HepG2 (cell line): Measurements from ENCODE around the gene SPESP1. TPM values are rescaled to one million over a fixed set of nuclear protein-coding genes. Genes with fewer than 3 reads are reported as not detected.

Experiments used
- ATAC-seq: fragments of 200-7000 bp; cut with Tn5 transposase; 3 replicates; pipeline ENCODE4 v1.9.1; 2020; ENCODE audit warnings: mild to moderate bottlenecking, moderate library complexity
- BruUV-seq: library from RNA; stranded (reverse); fragments of 400-500 nt; replicated peaks from 2 replicates; lab custom pipeline; 2021; lab: Mats Ljungman, UMichigan
- CTCF ChIA-PET: fragments of 300-600 bp; formaldehyde crosslinking; extraction: SDS; loops from one replicate; lab custom pipeline; 2021; ENCODE audit warnings: low total read pairs, inconsistent platforms, low intra/inter-chr PET ratio; lab: Yijun Ruan, JAX
- POLR2A ChIA-PET: fragments of 350-600 bp; sonication (Branson Sonifier 250); formaldehyde crosslinking; loops from one replicate; lab custom pipeline; 2020; ENCODE audit warnings: antibody characterized with exemption, inconsistent platforms; lab: Yijun Ruan, JAX
- DNase-seq: peaks from one replicate; pipeline ENCODE4 v3.0.0-alpha.2; 2015; ENCODE audit warnings: low spot score
- FAIRE-seq: peaks from 3 replicates; lab custom pipeline; 2011; peaks lifted over from hg19 to GRCh38; lab: Jason Lieb, UNC
- H2AFZ ChIP-seq: one replicate; pipeline ENCODE4 v1.6.1; 2011; ENCODE audit warnings: low read length, inconsistent platforms
- H3K27ac ChIP-seq: fragments of 300-600 bp; 3 replicates; pipeline ENCODE4 v1.8.0; 2011; ENCODE audit warnings: mixed run types, mild to moderate bottlenecking, mixed read lengths, low read length, inconsistent platforms; ENCODE audit not compliant: insufficient read depth; ENCODE audit errors: extremely low read length
- H3K27me3 ChIP-seq, 2 experiments: fragments of 200-600 bp in 1 of 2; 2 replicates in 1 of 2; 3 replicates in 1 of 2; pipeline versions ENCODE4 v1.6.0 to v1.8.0; 2011; ENCODE audit warnings: low read length in 2 of 2, mild to moderate bottlenecking in 2 of 2, moderate library complexity in 2 of 2, inconsistent platforms in 1 of 2; ENCODE audit not compliant: insufficient read depth in 2 of 2, control insufficient read depth in 1 of 2
- H3K36me3 ChIP-seq, 2 experiments: fragments of 200-600 bp in 1 of 2; replicated peaks in 1 of 2; 2 replicates in 1 of 2; 3 replicates in 1 of 2; pipeline versions ENCODE4 v1.5.1 to v1.8.0; 2011; ENCODE audit warnings: low read length in 2 of 2, inconsistent platforms in 1 of 2; ENCODE audit not compliant: insufficient read depth in 2 of 2, control insufficient read depth in 1 of 2
- H3K4me1 ChIP-seq: 2 replicates; pipeline ENCODE4 v1.5.1; 2012; ENCODE audit warnings: low read length, inconsistent platforms; ENCODE audit not compliant: insufficient read depth
- H3K4me2 ChIP-seq: 2 replicates; pipeline ENCODE4 v1.6.0; 2011; ENCODE audit warnings: low read depth, low read length, inconsistent platforms
- H3K4me3 ChIP-seq, 3 experiments: fragments of 200-600 bp in 1 of 3; sonication (generic), shearing (Covaris generic) in 1 of 3; replicated peaks in 1 of 3; 2 replicates each; pipeline ENCODE4 v1.5.1; 2011 to 2016; ENCODE audit warnings: low read length in 3 of 3, inconsistent platforms in 2 of 3, low read depth in 2 of 3, mild to moderate bottlenecking in 2 of 3, control low read depth in 1 of 3, mixed read lengths in 1 of 3; ENCODE audit not compliant: insufficient read depth in 1 of 3
- H3K79me2 ChIP-seq: one replicate; pipeline ENCODE4 v1.6.1; 2011; ENCODE audit warnings: low read length, inconsistent platforms; ENCODE audit not compliant: insufficient read depth
- H3K9ac ChIP-seq: 2 replicates; pipeline ENCODE4 v1.6.0; 2011; ENCODE audit warnings: mild to moderate bottlenecking, low read depth, low read length, inconsistent platforms; ENCODE audit not compliant: insufficient read depth
- H3K9me3 ChIP-seq: 2 replicates; pipeline ENCODE4 v1.5.1; 2012; ENCODE audit warnings: mild to moderate bottlenecking, low read length
- H4K20me1 ChIP-seq: 2 replicates; pipeline ENCODE4 v1.6.0; 2011; ENCODE audit warnings: inconsistent platforms, mild to moderate bottlenecking, low read length, moderate library complexity; ENCODE audit not compliant: insufficient read depth
- CAMTA2 ChIP-seq: sonication (generic); formaldehyde crosslinking; IDR thresholded peaks from 2 replicates; pipeline ENCODE4 v1.4.0; 2020; ENCODE audit warnings: mild to moderate bottlenecking, missing genetic modification reagents, borderline replicate concordance
- CENPT ChIP-seq: sonication (generic); formaldehyde crosslinking; IDR thresholded peaks from 2 replicates; pipeline ENCODE4 v1.8.0; 2022; ENCODE audit warnings: low read depth, mild to moderate bottlenecking, moderate library complexity, missing genetic modification reagents
- HDAC6 ChIP-seq: fragments of 200-600 bp; sonication (generic); IDR thresholded peaks from 2 replicates; pipeline ENCODE4 v1.7.0; 2017; ENCODE audit warnings: mild to moderate bottlenecking, antibody characterized with exemption, low read length, low read depth
- KLF9 ChIP-seq: IDR thresholded peaks from 2 replicates; pipeline ENCODE4 v1.6.1; 2016; ENCODE audit warnings: low read depth
- STAG1 ChIP-seq: sonication (generic); formaldehyde crosslinking; IDR thresholded peaks from 2 replicates; pipeline ENCODE4 v1.4.0; 2020; ENCODE audit warnings: missing genetic modification reagents
- ZNF101 ChIP-seq: sonication (generic); formaldehyde crosslinking; IDR thresholded peaks from 2 replicates; pipeline ENCODE4 v1.4.0; 2020; ENCODE audit warnings: mild to moderate bottlenecking, low read depth, missing genetic modification reagents, borderline replicate concordance
- ZNF468 ChIP-seq: sonication (generic); formaldehyde crosslinking; IDR thresholded peaks from 2 replicates; pipeline ENCODE4 v1.8.0; 2022; ENCODE audit warnings: mild to moderate bottlenecking, moderate library complexity, missing genetic modification reagents
- WGBS: methylation state at CpG from one replicate; pipeline ENCODE4 v1.1.6; 2017; ENCODE audit warnings: low lambda C conversion rate; 5-methylcytosine and 5-hydroxymethylcytosine counted together
- in situ Hi-C: cut with HindIII; loops from 2 replicates; pipeline ENCODE4 v1.10.0; 2017; ENCODE audit warnings: low pct_unique_long_range_greater_than_20kb; ENCODE audit not compliant: extremely low pct_ligation_motif_present
- intact Hi-C: fragments of 100-400 bp; cut with micrococcal nuclease; formaldehyde crosslinking; loops from one replicate; pipeline ENCODE4 v1.10.0; 2022; ENCODE audit not compliant: unreplicated experiment
- polyA plus RNA-seq, 8 experiments: library from polyadenylated mRNA; depleted of rRNA in 3 of 8; stranded (reverse) in 7 of 8; unstranded in 1 of 8; fragments of >200 nt; fragmentation: Illumina TruSeq in 4 of 8; extraction: Trizol in 4 of 8; gene quantifications; 2 replicates each; pipeline versions ENCODE4 v1.2.1 to v1.2.3, GENCODE V29; 2011 to 2016; ENCODE audit warnings: low read depth in 4 of 8, missing spikeins in 1 of 8, mixed read lengths in 1 of 8; ENCODE audit not compliant: insufficient read depth in 1 of 8
- total RNA-seq, 5 experiments: library from RNA; depleted of rRNA; stranded (reverse); fragments of >200 nt; fragmentation: Illumina TruSeq; extraction: Trizol; gene quantifications; 2 replicates each; pipeline ENCODE4 v1.2.3, GENCODE V29; 2016; ENCODE audit warnings: low read depth in 1 of 5
- TF ChIP-seq, protein P1 (sequence below): IDR thresholded peaks from 2 replicates; pipeline ENCODE4 v1.6.1; 2016; ENCODE audit warnings: missing compliant biosample characterization, missing genetic modification reagents, borderline replicate concordance
- TF ChIP-seq, protein P2 (sequence below): sonication (generic); formaldehyde crosslinking; IDR thresholded peaks from 2 replicates; pipeline ENCODE4 v1.4.0; 2020; ENCODE audit warnings: missing genetic modification reagents, borderline replicate concordance
- TF ChIP-seq, protein P3 (sequence below): sonication (generic); formaldehyde crosslinking; IDR thresholded peaks from 2 replicates; pipeline ENCODE4 v1.8.0; 2023; ENCODE audit warnings: mild to moderate bottlenecking, missing genetic modification reagents
- TF ChIP-seq, protein P4 (sequence below): sonication (generic); formaldehyde crosslinking; IDR thresholded peaks from 2 replicates; pipeline ENCODE4 v1.4.0; 2020; ENCODE audit warnings: missing genetic modification reagents, mild to moderate bottlenecking, borderline replicate concordance
- TF ChIP-seq, protein P5 (sequence below): sonication (generic); formaldehyde crosslinking; IDR thresholded peaks from 2 replicates; pipeline ENCODE4 v1.4.0; 2020; ENCODE audit warnings: missing genetic modification reagents, borderline replicate concordance
- TF ChIP-seq, protein P6 (sequence below): sonication (generic); formaldehyde crosslinking; IDR thresholded peaks from 2 replicates; pipeline ENCODE4 v1.4.0; 2020; ENCODE audit warnings: missing genetic modification reagents

SPESP1 gene
- total and polyA plus RNA-seq, 2 of the 13 experiments (the other 11 are each of a cell fraction or from before 2014, with no cell fraction given): not detected

DNA sequence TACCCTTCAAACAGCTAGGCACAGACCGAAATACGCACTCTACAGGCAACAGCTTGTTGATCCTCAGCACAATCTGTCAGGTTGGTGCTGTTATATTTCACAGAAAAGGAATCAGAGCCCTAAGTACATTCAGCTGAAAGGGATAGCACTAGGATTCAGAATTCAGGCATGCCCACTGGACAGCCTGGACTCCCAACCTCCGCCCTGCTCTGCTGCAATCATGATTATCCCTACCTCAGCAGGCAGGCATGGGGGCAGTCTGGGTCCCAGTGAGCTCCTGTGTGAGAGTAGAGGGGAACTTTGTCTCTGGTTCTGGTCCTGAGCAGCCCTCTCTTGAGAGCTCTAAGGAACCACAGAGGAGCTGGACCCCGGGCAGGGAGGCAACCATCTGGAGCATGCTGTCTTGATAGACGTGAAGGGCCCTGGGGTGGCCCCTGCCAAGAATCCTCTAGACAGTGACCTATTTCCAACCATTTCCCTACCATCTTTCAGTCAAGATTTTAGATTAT lies 60.7 kb downstream of the SPESP1 start:
- H3K79me2 ChIP-seq: no peaks in the 10 kb centered on the region
- CTCF ChIA-PET: no interaction called here
- H3K27ac ChIP-seq: no peak overlapping the region
- no peaks in the 10 kb centered on the region for H3K4me1 ChIP-seq
- intact Hi-C loops (no loop called here), in situ Hi-C loops (no loop called here)
- H3K9me3 ChIP-seq: no peaks in the 10 kb centered on the region
- H2AFZ ChIP-seq: no peak overlapping the region
- H4K20me1 ChIP-seq: no peaks in the 10 kb centered on the region
- DNase-seq (no peak), FAIRE-seq (no peak), ATAC-seq (no peak)
- POLR2A ChIA-PET: no interaction called here
- 22% methylated on average over 3 of the region's 5 CpGs for WGBS
- H3K9ac ChIP-seq: no peak overlapping the region
- H3K27me3 ChIP-seq: 0 out of 5 replicates have a peak, but pooled peaks cover 0 to 6% of the 10 kb centered on the region in 2 experiments
- H3K4me3 ChIP-seq: no peak overlapping the region
- H3K36me3 ChIP-seq: no peaks in the 10 kb centered on the region
- no peak overlapping the region for H3K4me2 ChIP-seq
- BruUV-seq: no TSS peak
- TF ChIP-seq HDAC6: no peak
- TF ChIP-seq, protein P1, sequence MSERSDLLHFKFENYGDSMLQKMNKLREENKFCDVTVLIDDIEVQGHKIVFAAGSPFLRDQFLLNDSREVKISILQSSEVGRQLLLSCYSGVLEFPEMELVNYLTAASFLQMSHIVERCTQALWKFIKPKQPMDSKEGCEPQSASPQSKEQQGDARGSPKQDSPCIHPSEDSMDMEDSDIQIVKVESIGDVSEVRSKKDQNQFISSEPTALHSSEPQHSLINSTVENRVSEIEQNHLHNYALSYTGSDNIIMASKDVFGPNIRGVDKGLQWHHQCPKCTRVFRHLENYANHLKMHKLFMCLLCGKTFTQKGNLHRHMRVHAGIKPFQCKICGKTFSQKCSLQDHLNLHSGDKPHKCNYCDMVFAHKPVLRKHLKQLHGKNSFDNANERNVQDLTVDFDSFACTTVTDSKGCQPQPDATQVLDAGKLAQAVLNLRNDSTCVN: no peak
- TF ChIP-seq, protein P2, sequence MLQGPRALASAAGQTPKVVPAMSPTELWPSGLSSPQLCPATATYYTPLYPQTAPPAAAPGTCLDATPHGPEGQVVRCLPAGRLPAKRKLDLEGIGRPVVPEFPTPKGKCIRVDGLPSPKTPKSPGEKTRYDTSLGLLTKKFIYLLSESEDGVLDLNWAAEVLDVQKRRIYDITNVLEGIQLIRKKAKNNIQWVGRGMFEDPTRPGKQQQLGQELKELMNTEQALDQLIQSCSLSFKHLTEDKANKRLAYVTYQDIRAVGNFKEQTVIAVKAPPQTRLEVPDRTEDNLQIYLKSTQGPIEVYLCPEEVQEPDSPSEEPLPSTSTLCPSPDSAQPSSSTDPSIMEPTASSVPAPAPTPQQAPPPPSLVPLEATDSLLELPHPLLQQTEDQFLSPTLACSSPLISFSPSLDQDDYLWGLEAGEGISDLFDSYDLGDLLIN (CRISPR knock-in tag): no peak
- TF ChIP-seq ZNF468 (CRISPR knock-in tag): no peak
- TF ChIP-seq, protein P3, sequence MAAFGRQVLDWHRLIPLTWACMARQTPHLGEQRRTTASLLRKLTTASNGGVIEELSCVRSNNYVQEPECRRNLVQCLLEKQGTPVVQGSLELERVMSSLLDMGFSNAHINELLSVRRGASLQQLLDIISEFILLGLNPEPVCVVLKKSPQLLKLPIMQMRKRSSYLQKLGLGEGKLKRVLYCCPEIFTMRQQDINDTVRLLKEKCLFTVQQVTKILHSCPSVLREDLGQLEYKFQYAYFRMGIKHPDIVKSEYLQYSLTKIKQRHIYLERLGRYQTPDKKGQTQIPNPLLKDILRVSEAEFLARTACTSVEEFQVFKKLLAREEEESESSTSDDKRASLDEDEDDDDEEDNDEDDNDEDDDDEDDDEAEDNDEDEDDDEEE (CRISPR knock-in tag): no peak
- TF ChIP-seq, protein P4, sequence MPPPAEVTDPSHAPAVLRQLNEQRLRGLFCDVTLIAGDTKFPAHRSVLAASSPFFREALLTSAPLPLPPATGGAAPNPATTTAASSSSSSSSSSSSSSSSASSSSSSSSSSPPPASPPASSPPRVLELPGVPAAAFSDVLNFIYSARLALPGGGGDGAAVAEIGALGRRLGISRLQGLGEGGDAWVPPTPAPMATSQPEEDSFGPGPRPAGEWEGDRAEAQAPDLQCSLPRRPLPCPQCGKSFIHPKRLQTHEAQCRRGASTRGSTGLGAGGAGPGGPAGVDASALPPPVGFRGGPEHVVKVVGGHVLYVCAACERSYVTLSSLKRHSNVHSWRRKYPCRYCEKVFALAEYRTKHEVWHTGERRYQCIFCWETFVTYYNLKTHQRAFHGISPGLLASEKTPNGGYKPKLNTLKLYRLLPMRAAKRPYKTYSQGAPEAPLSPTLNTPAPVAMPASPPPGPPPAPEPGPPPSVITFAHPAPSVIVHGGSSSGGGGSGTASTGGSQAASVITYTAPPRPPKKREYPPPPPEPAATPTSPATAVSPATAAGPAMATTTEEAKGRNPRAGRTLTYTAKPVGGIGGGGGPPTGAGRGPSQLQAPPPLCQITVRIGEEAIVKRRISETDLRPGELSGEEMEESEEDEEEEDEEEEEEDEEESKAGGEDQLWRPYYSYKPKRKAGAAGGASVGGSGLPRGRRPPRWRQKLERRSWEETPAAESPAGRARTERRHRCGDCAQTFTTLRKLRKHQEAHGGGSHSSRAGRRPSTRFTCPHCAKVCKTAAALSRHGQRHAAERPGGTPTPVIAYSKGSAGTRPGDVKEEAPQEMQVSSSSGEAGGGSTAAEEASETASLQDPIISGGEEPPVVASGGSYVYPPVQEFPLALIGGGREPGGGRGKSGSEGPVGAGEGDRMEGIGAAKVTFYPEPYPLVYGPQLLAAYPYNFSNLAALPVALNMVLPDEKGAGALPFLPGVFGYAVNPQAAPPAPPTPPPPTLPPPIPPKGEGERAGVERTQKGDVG (CRISPR knock-in tag): no peak
- TF ChIP-seq, protein P5, sequence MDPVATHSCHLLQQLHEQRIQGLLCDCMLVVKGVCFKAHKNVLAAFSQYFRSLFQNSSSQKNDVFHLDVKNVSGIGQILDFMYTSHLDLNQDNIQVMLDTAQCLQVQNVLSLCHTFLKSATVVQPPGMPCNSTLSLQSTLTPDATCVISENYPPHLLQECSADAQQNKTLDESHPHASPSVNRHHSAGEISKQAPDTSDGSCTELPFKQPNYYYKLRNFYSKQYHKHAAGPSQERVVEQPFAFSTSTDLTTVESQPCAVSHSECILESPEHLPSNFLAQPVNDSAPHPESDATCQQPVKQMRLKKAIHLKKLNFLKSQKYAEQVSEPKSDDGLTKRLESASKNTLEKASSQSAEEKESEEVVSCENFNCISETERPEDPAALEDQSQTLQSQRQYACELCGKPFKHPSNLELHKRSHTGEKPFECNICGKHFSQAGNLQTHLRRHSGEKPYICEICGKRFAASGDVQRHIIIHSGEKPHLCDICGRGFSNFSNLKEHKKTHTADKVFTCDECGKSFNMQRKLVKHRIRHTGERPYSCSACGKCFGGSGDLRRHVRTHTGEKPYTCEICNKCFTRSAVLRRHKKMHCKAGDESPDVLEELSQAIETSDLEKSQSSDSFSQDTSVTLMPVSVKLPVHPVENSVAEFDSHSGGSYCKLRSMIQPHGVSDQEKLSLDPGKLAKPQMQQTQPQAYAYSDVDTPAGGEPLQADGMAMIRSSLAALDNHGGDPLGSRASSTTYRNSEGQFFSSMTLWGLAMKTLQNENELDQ (CRISPR knock-in tag): no peak
- no peak for TF ChIP-seq STAG1
- TF ChIP-seq KLF9 (CRISPR knock-in tag): no peak
- TF ChIP-seq, protein P6, sequence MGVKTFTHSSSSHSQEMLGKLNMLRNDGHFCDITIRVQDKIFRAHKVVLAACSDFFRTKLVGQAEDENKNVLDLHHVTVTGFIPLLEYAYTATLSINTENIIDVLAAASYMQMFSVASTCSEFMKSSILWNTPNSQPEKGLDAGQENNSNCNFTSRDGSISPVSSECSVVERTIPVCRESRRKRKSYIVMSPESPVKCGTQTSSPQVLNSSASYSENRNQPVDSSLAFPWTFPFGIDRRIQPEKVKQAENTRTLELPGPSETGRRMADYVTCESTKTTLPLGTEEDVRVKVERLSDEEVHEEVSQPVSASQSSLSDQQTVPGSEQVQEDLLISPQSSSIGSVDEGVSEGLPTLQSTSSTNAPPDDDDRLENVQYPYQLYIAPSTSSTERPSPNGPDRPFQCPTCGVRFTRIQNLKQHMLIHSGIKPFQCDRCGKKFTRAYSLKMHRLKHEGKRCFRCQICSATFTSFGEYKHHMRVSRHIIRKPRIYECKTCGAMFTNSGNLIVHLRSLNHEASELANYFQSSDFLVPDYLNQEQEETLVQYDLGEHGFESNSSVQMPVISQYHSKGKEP: no peak
- no peak for TF ChIP-seq ZNF101 (CRISPR knock-in tag)
- TF ChIP-seq CAMTA2 (CRISPR knock-in tag): no peak
- TF ChIP-seq CENPT: no peak
